GM12878 (cell line): ENCODE measurements around the gene RANBP17.

Experiments used
- CHD1 ChIP-seq: IDR thresholded peaks from 2 replicates; pipeline ENCODE4 v1.6.1; 2012; ENCODE audit warnings: low read depth, low read length, improper control_type of control experiment
- CREB1 ChIP-seq: IDR thresholded peaks from 2 replicates; pipeline ENCODE4 v1.6.1; 2012; ENCODE audit warnings: low read depth, mild to moderate bottlenecking, inconsistent platforms
- HDAC2 ChIP-seq: fragments of 200-600 bp; sonication (generic); IDR thresholded peaks from 2 replicates; pipeline ENCODE4 v1.6.1; 2017
- HDAC6 ChIP-seq: fragments of 200-600 bp; sonication (generic); IDR thresholded peaks from one replicate; pipeline ENCODE4 v1.8.0; 2017; ENCODE audit warnings: antibody characterized with exemption; ENCODE audit not compliant: unreplicated experiment
- MYC ChIP-seq: IDR thresholded peaks from 2 replicates; pipeline ENCODE4 v1.6.1; 2011; ENCODE audit warnings: mild to moderate bottlenecking, low read length, moderate library complexity, inconsistent platforms; ENCODE audit not compliant: insufficient read depth, insufficient replicate concordance, insufficient read length, severe bottlenecking
- NRF1 ChIP-seq: conservative IDR thresholded peaks from 2 replicates; pipeline ENCODE4 v1.6.1; 2011; ENCODE audit warnings: mild to moderate bottlenecking, low read depth, low read length, improper control_type of control experiment
- POLR2AphosphoS5 ChIP-seq: IDR thresholded peaks from 2 replicates; pipeline ENCODE4 v1.6.1; 2011; ENCODE audit warnings: mild to moderate bottlenecking, low read length, inconsistent platforms
- RAD21 ChIP-seq: IDR thresholded peaks from 2 replicates; pipeline ENCODE4 v1.6.1; 2011; ENCODE audit warnings: mild to moderate bottlenecking, low read depth, low read length, moderate library complexity; ENCODE audit not compliant: insufficient read depth
- RAD51 ChIP-seq: fragments of 450-650 bp; IDR thresholded peaks from 2 replicates; pipeline ENCODE4 v1.6.1; 2016; ENCODE audit warnings: moderate library complexity, mild to moderate bottlenecking, inconsistent platforms
- RFX5 ChIP-seq: IDR thresholded peaks from 2 replicates; pipeline ENCODE4 v1.6.1; 2011; ENCODE audit warnings: low read depth, low read length, improper control_type of control experiment
- SMC3 ChIP-seq: IDR thresholded peaks from 2 replicates; pipeline ENCODE4 v1.6.1; 2011; ENCODE audit warnings: low read length, improper control_type of control experiment, borderline replicate concordance
- SREBF2 ChIP-seq: IDR thresholded peaks from 2 replicates; pipeline ENCODE4 v1.6.1; 2012; ENCODE audit warnings: mild to moderate bottlenecking, low read length
- TF ChIP-seq, protein P1 (sequence below), 3 experiments: IDR thresholded peaks in 2 of 3; conservative IDR thresholded peaks in 1 of 3; 2 replicates each; pipeline ENCODE4 v1.5.1; 2011; ENCODE audit warnings: low read depth in 3 of 3, low read length in 3 of 3, mild to moderate bottlenecking in 3 of 3, control low read depth in 2 of 3, moderate library complexity in 2 of 3, inconsistent platforms in 1 of 3, mixed read lengths in 1 of 3; ENCODE audit not compliant: control insufficient read depth in 2 of 3, insufficient read depth in 1 of 3; ENCODE audit errors: extremely low read depth in 1 of 3

DNA sequence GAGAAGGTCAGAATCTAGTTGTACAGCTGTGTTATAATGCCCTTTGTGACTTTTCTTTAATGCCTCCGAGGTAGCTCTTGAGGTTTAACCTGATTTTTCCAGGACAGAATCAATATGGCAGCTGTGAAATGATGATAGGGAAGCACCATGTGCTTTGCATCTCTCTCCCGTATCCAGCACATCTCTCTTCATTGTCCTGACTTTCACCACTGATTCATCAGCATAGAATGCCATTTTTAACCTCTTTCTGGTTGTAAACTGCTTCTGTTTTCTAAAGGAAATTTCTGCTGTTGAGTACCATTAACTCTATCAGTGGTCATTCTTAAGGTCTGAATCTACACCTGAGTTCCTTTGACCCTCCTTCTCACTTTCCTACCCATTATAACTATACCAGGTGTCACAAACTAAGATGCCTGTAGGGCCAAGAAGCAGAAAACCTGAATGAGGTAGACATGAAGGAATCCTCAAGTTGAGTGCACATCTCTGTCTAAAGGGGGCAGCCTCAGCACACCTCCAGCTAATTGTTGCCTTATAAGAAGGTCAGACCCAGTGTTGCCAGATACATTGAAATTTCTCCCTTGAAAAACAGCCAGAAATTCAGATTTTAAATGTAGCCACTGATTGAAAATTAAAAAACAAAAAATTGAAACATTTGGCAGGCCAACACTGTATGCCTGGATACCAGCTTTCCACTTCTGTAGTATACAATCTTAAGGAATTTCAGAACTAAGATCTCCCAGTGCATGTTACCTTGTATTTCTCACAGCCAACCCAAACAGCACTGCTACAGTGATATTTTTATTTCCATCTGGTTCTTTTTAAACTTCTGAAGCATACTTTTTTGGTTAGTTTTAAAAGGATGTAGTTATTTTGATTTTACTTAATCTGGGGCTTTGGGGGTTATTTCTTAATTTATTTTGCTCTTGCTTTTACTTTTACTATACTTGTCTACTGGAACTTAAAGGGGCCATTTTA is 411.5 kb downstream of the RANBP17 start:
- TF ChIP-seq RFX5 (no peak), SMC3 (no peak; the same call in 1 of the 2 replicates), SREBF2 (no peak), CREB1 (no peak), HDAC2 (no peak), MYC (no peak), POLR2AphosphoS5 (no peak), CHD1 (no peak), NRF1 (no peak), RAD51 (no peak), HDAC6 (no peak), RAD21 (peak; percentile 44)
- TF ChIP-seq, protein P1, sequence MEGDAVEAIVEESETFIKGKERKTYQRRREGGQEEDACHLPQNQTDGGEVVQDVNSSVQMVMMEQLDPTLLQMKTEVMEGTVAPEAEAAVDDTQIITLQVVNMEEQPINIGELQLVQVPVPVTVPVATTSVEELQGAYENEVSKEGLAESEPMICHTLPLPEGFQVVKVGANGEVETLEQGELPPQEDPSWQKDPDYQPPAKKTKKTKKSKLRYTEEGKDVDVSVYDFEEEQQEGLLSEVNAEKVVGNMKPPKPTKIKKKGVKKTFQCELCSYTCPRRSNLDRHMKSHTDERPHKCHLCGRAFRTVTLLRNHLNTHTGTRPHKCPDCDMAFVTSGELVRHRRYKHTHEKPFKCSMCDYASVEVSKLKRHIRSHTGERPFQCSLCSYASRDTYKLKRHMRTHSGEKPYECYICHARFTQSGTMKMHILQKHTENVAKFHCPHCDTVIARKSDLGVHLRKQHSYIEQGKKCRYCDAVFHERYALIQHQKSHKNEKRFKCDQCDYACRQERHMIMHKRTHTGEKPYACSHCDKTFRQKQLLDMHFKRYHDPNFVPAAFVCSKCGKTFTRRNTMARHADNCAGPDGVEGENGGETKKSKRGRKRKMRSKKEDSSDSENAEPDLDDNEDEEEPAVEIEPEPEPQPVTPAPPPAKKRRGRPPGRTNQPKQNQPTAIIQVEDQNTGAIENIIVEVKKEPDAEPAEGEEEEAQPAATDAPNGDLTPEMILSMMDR (IDR thresholded peaks at IDR 0.05 in 2 of 3, conservative IDR thresholded peaks at IDR 0.05 in 1 of 3; ENCODE audit: control insufficient read depth in 2 of 3, extremely low read depth in 1 of 3, insufficient read depth in 1 of 3, low read depth in 3 of 3, low read length in 3 of 3): peak; percentile 46 to 56 (median 51); a peak in 5 of 6 replicates
